ENCODE results near the gene GAS7.
A peak's percentile ranks its signal among the peaks of the same experiment; 100 is the strongest.

Gene GAS7

GRCh38 chr17:10198509-10199249 is at the start of gene GAS7:
TSS of gene GAS7 (minus strand) at chr17:10198606.
- DNase-seq = no peak

- DNase-seq = no peak
Observed at GRCh38 chr17:10247810-10248209, 49.4 kb upstream of the GAS7 start.

- no peak for DNase-seq
Observed at GRCh38 chr17:10243883-10244844, 45.8 kb upstream of the GAS7 start.

- no peak for DNase-seq
Observed at GRCh38 chr17:10241781-10242180, 43.4 kb upstream of the GAS7 start.

- DNase-seq = no peak
Observed at GRCh38 chr17:10238661-10239060, 40.3 kb upstream of the GAS7 start.

GRCh38 chr17:10234033-10234432 is 35.6 kb upstream of the GAS7 start:
- no peak for DNase-seq

- DNase-seq = no peak
Observed at GRCh38 chr17:10233161-10233560, 34.8 kb upstream of the GAS7 start.

- DNase-seq = no peak
Observed at GRCh38 chr17:10229181-10229580, 30.8 kb upstream of the GAS7 start.

- DNase-seq = peak; percentile 10
Observed at GRCh38 chr17:10226930-10227695, 28.7 kb upstream of the GAS7 start.

GRCh38 chr17:10224582-10225195 is 26.3 kb upstream of the GAS7 start:
- DNase-seq = no peak

GRCh38 chr17:10219193-10219592 is 20.8 kb upstream of the GAS7 start:
- DNase-seq = no peak

GRCh38 chr17:10217916-10218315 is 19.5 kb upstream of the GAS7 start:
- no peak for DNase-seq

GRCh38 chr17:10216213-10216938 is 18.0 kb upstream of the GAS7 start:
- no peak for DNase-seq

- no peak for DNase-seq
Observed at GRCh38 chr17:10215286-10215685, 16.9 kb upstream of the GAS7 start.

- DNase-seq = no peak
Observed at GRCh38 chr17:10211666-10212065, 13.3 kb upstream of the GAS7 start.

- no peak for DNase-seq
Observed at GRCh38 chr17:10210151-10210574, 11.8 kb upstream of the GAS7 start.

GRCh38 chr17:10208604-10209193 is 10.3 kb upstream of the GAS7 start:
- no peak for DNase-seq

GRCh38 chr17:10207153-10207552 is 8.7 kb upstream of the GAS7 start:
- DNase-seq = no peak

- no peak for DNase-seq
Observed at GRCh38 chr17:10205549-10206185, 7.3 kb upstream of the GAS7 start.

GRCh38 chr17:10201680-10202079 is 3.3 kb upstream of the GAS7 start:
- no peak for DNase-seq

- no peak for DNase-seq
Observed at GRCh38 chr17:10200645-10201044, 2.2 kb upstream of the GAS7 start.
